Measurements from ENCODE around the gene GIPR. TPM values are rescaled to one million over a fixed set of nuclear protein-coding genes. Genes with fewer than 3 reads are reported as not detected.

Gene GIPR
- 0.50 TPM in 1 of 2 replicates, not detected in the other for total RNA-seq

DNA sequence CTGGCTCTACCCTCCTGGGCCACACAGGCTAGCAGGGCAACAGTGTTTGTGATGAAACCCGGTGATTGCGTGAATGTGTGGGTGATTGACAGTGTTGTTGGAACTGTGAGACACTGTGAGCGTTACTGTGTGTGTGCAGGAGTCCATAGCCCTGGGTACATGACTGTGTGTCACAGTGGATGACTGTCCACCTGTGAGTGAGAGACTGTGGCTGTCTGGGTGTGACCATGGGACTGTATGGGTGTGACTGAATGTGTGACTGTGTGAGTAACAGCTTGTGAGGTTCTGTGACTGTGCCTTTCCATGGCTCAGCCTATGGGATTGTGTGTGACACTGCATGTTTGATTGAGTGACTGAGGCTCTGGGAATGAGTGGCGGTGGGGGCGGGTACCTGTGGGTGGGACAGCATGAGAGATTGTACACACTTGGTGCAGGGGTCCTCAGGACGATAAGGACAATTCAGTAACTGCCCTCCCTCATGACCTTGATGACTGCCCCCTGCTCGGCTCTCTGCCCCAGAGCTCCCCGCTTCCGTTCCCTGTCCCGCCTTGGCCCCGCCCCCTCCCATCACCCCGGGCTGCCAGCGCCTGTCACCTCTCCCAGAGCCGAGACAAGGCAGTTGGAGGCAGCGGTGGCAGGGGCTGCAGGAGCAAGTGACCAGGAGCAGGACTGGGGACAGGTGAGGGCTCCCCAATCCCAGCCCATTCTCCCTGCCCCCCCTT, at the start of gene GIPR:
Gene GIPR, plus strand, starts transcription at position 602 of the 722 bp plus-strand sequence. CDS start 1,300 bp downstream, outside the sequence.

GRCh38 chr19:45638930-45639729, 28.9 kb upstream of the GIPR start, which contains the start of gene EML2:
Gene EML2, minus strand, starts transcription at chr19:45639397. Its CDS starts 21 bp downstream, at chr19:45639376.

DNA sequence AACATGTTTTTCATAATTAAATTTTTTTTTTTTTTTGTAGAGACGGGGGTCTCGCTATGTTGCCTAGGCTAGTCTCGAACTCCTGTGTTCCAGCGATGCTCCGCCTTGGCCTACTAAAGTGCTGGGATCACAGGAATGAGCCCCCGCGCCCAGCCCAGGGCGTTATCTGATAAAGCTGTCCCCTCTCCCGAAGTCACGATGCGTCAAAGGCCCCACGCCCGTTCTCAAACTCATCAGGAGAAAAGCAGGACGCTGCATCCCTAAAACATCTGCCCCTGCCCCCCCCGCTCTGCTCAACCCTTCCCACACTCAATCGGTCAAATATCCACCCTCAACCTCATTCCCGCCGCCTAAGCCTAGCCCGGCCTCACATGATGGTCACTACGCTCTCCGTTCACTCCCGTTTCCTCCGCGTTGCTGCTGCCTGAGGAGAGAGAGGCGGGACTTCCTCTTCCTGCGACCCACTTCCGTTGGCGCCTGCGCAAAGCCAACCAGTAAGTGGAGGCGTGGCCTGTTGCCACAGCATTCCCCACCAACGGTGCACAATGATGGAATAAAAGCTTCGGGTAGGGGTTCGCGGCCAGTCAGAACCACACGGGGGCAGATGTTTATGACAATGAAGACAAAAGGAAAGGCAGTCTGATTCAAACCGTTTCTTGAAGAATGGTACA, 23.6 kb downstream of the GIPR start, which contains the start of gene SNRPD2:
Gene SNRPD2, minus strand, starts transcription at position 438 of the 671 bp plus-strand sequence. Its CDS starts 65 bp downstream, at position 373.

GRCh38 chr19:45692187-45693105, 24.4 kb downstream of the GIPR start, which contains the start of gene QPCTL:
Gene QPCTL, plus strand, starts transcription at chr19:45692666. Its CDS starts 38 bp downstream, at chr19:45692704.

DNA sequence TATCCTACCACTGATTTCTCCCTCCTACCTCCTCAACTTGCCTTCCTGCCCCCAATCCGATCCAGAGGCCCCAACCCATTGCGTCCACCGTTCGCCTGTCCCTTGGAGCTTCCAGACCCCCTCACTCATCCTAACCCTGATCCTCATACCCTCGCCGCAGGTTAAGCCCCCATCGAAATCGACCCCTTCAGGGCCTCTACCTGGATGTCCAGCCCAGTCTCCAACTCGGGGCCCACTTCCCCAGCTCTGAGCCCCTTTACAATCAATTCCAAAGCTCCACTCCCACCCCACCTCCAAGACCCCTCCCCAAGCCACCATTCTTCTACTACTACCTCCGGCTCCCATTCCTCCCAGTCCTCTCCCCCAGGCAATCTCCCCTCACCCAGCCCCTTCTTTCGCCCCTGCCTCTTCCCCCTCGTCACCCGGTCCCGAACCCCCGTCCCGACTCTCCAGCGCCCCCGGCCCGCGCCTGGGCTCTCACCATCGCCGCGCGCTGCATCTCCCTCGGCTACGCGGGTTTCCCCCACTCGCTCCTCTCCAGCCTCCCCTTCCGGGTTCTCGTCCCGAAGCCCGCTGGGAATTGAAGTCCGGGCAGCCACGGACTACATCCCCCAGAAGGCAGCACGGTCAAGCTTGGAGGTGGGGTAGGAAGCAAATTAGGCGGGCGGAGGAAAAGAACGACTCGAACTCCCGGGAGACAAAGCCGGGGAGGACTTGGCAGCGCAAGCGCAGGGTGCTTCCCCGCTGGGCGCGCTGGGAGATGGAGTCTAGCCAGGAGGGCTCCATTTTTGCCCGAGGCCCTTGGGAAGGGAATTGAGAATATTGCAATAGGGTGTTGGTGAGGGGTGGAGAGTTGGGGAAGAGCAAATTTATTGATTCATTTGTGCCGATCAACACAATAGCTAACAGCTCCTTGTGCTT, 62.6 kb downstream of the GIPR start, which contains the start of gene FBXO46:
Gene FBXO46, minus strand, starts transcription at position 529 of the 921 bp plus-strand sequence. CDS start 17,401 bp downstream, outside the sequence.

Other genes with a start within 250 kb of the GIPR start
- gene ERCC1, start 244.3 kb upstream of the GIPR start, total RNA-seq: 142 and 152 TPM in 2 replicates
- 2.5 and 3.0 TPM in 2 replicates for gene FOSB, start 200.2 kb upstream of the GIPR start, total RNA-seq
- 15.3 and 17.7 TPM in 2 replicates for gene RTN2, start 171.2 kb upstream of the GIPR start, total RNA-seq
- 0.84 and 0.89 TPM in 2 replicates for gene PPM1N, start 169.8 kb upstream of the GIPR start, total RNA-seq
- 93.5 and 101 TPM in 2 replicates for gene VASP, start 160.7 kb upstream of the GIPR start, total RNA-seq
- gene OPA3, start 83.4 kb upstream of the GIPR start, total RNA-seq: 5.8 and 6.7 TPM in 2 replicates
- gene GPR4, start 66.0 kb upstream of the GIPR start, total RNA-seq: under 0.01 and 0.17 TPM in 2 replicates
- 20.5 and 21.0 TPM in 2 replicates for gene EML2, start 28.8 kb upstream of the GIPR start, total RNA-seq
- gene SNRPD2, start 23.7 kb downstream of the GIPR start, total RNA-seq: 355 and 375 TPM in 2 replicates
- gene QPCTL, start 24.4 kb downstream of the GIPR start, total RNA-seq: 27.4 and 27.6 TPM in 2 replicates
- 8.0 and 8.1 TPM in 2 replicates for gene FBXO46, start 62.7 kb downstream of the GIPR start, total RNA-seq
- not detected in 2 replicates for gene MEIOSIN, start 65.2 kb downstream of the GIPR start, total RNA-seq
- gene SIX5, start 101.0 kb downstream of the GIPR start, total RNA-seq: 12.6 and 15.3 TPM in 2 replicates
- gene DMPK, start 114.3 kb downstream of the GIPR start, total RNA-seq: 16.0 and 17.1 TPM in 2 replicates
- 24.2 and 28.2 TPM in 2 replicates for gene DMWD, start 124.6 kb downstream of the GIPR start, total RNA-seq
- not detected in 2 replicates for gene RSPH6A, start 147.1 kb downstream of the GIPR start, total RNA-seq
- 29.6 and 31.4 TPM in 2 replicates for gene SYMPK, start 194.9 kb downstream of the GIPR start, total RNA-seq
- under 0.01 TPM in 1 of 2 replicates, not detected in the other for gene FOXA3, start 196.1 kb downstream of the GIPR start, total RNA-seq
- 23.4 and 24.4 TPM in 2 replicates for gene IRF2BP1, start 217.9 kb downstream of the GIPR start, total RNA-seq
- 2.7 and 2.9 TPM in 2 replicates for gene MYPOP, start 234.4 kb downstream of the GIPR start, total RNA-seq
- not detected in 2 replicates for gene NANOS2, start 246.6 kb downstream of the GIPR start, total RNA-seq